ENCODE results near the gene PTPRG. TPM values are rescaled to one million over a fixed set of nuclear protein-coding genes. Genes with fewer than 3 reads are reported as not detected.

Gene PTPRG
- total and polyA plus RNA-seq, 2 of the 13 experiments (the other 11 are each of a cell fraction or from before 2014, with no cell fraction given) = 8.0 to 25.3 TPM

- H3K4me2 ChIP-seq (ENCODE audit: low read depth, low read length) = no peak overlapping the region
- no peak overlapping the region for H3K4me3 ChIP-seq (replicated peaks in 1 of 3; ENCODE audit: insufficient read depth in 1 of 3, low read depth in 2 of 3, low read length in 3 of 3)
- BruUV-seq (replicated peaks) = no TSS peak
- in situ Hi-C loops (cut with HindIII; ENCODE audit: extremely low pct_ligation_motif_present, low pct_unique_long_range_greater_than_20kb) (no loop called here), intact Hi-C loops (cut with micrococcal nuclease; ENCODE audit: unreplicated experiment) (no loop called here)
- no peaks in the 10 kb centered on the region for H3K79me2 ChIP-seq (ENCODE audit: insufficient read depth, low read length)
- H3K36me3 ChIP-seq (replicated peaks in 1 of 2; ENCODE audit: control insufficient read depth in 1 of 2, insufficient read depth in 2 of 2, low read length in 2 of 2) = peaks cover 1% of the 10 kb centered on the region in 2 experiments; a peak in 3 of 5 replicates
- 100% methylated on average over 2 of the region's 2 CpGs for WGBS (ENCODE audit: low lambda C conversion rate)
- ATAC-seq (no peak), DNase-seq (ENCODE audit: low spot score) (no peak), FAIRE-seq (no peak)
- CTCF ChIA-PET (ENCODE audit: low intra/inter-chr PET ratio, low total read pairs) = no interaction called here
- POLR2A ChIA-PET = no interaction called here
- no peaks in the 10 kb centered on the region for H3K4me1 ChIP-seq (ENCODE audit: insufficient read depth, low read length)
- no peak overlapping the region for H2AFZ ChIP-seq (ENCODE audit: low read length)
- no peak overlapping the region for H3K9ac ChIP-seq (ENCODE audit: insufficient read depth, low read depth, low read length)
- no peaks in the 10 kb centered on the region for H3K27me3 ChIP-seq (ENCODE audit: control insufficient read depth in 1 of 2, insufficient read depth in 2 of 2, low read length in 2 of 2)
- H3K27ac ChIP-seq (ENCODE audit: extremely low read length, insufficient read depth, low read length) = no peak overlapping the region
- H4K20me1 ChIP-seq (ENCODE audit: insufficient read depth, low read length) = no peaks in the 10 kb centered on the region
- TF ChIP-seq ZNF138 (CRISPR knock-in tag; IDR thresholded peaks at IDR 0.05; ENCODE audit: low read depth) = no peak
- no peak for TF ChIP-seq ZNF230 (CRISPR knock-in tag; IDR thresholded peaks at IDR 0.05)
- H3K9me3 ChIP-seq (ENCODE audit: low read length) = no peaks in the 10 kb centered on the region
Measured at GRCh38 chr3:62249855-62250543, 688.6 kb downstream of the PTPRG start.

DNA sequence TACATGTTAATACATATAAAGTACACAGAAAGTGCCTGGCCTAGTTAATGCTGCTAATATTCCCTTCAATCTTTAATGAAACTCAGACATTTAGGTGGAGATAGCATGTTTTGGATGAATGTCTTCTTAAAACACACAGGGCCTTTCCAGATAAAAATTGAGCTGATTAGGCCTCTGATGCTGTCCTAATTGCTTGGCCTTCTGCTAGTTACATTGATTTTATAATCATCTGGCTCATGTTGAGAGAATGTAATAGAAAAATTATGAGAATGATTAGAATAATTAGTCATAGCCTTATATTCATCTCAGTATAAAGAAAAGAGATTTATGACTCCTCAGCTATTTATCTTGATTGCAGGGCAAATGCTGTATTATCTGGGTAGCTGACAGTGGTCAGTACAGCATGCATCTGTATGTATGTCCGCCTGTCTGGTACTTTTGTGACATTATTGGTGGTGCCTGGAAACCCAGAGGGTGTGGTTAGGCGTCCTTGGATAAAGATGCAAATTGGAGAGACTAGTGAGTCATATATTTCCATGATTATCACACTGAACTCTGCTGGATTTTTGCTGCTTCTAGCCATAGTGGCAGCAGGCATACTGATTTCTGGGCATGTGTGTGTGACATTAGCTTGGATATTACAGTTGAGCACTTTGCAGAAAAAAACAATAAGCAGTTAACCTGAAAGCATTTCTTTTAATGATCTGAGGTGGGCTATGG is 691.2 kb downstream of the PTPRG start:
- intact Hi-C loops (cut with micrococcal nuclease; ENCODE audit: unreplicated experiment) = no loop called here
- H3K4me1 ChIP-seq (ENCODE audit: insufficient read depth, low read length) = no peaks in the 10 kb centered on the region
- H3K4me2 ChIP-seq (ENCODE audit: low read depth, low read length) = no peak overlapping the region
- ATAC-seq (no peak), DNase-seq (ENCODE audit: low spot score) (no peak), FAIRE-seq (no peak)
- no peaks in the 10 kb centered on the region for H3K9me3 ChIP-seq (ENCODE audit: low read length)
- no peaks in the 10 kb centered on the region for H3K27me3 ChIP-seq (ENCODE audit: control insufficient read depth in 1 of 2, insufficient read depth in 2 of 2, low read length in 2 of 2)
- ChIA-PET CTCF (ENCODE audit: low intra/inter-chr PET ratio, low total read pairs) (no interaction called here), POLR2A (no interaction called here)
- no peak overlapping the region for H3K27ac ChIP-seq (ENCODE audit: extremely low read length, insufficient read depth, low read length)
- H2AFZ ChIP-seq (ENCODE audit: low read length) = no peak overlapping the region
- peaks cover 0 to 5% of the 10 kb centered on the region in 2 experiments; a peak in 1 of 5 replicates for H3K36me3 ChIP-seq (replicated peaks in 1 of 2; ENCODE audit: control insufficient read depth in 1 of 2, insufficient read depth in 2 of 2, low read length in 2 of 2)
- no peak overlapping the region for H3K4me3 ChIP-seq (replicated peaks in 1 of 3; ENCODE audit: insufficient read depth in 1 of 3, low read depth in 2 of 3, low read length in 3 of 3)
- no peaks in the 10 kb centered on the region for H4K20me1 ChIP-seq (ENCODE audit: insufficient read depth, low read length)
- no TSS peak for BruUV-seq (replicated peaks)
- no peak overlapping the region for H3K9ac ChIP-seq (ENCODE audit: insufficient read depth, low read depth, low read length)
- TF ChIP-seq PAX8 (CRISPR knock-in tag; IDR thresholded peaks at IDR 0.05; ENCODE audit: borderline replicate concordance) = no peak
- no peak for TF ChIP-seq CBFB (CRISPR knock-in tag; IDR thresholded peaks at IDR 0.05)
- no peak for TF ChIP-seq ZNF44 (CRISPR knock-in tag; IDR thresholded peaks at IDR 0.05)
- TF ChIP-seq ELF1 (CRISPR knock-in tag; IDR thresholded peaks at IDR 0.05) = no peak
- no peak for TF ChIP-seq FOSL1 (CRISPR knock-in tag; IDR thresholded peaks at IDR 0.05; ENCODE audit: borderline replicate concordance)
- TF ChIP-seq JUND (CRISPR knock-in tag; IDR thresholded peaks at IDR 0.05) = no peak
- TF ChIP-seq ZNF83 (CRISPR knock-in tag; IDR thresholded peaks at IDR 0.05; ENCODE audit: borderline replicate concordance) = no peak
- no peak for TF ChIP-seq ZSCAN31 (CRISPR knock-in tag; IDR thresholded peaks at IDR 0.05; ENCODE audit: low read depth)
- TF ChIP-seq NCOR1 (IDR thresholded peaks at IDR 0.05; ENCODE audit: borderline replicate concordance, low read length) = no peak
- TF ChIP-seq ZNF841 (CRISPR knock-in tag; IDR thresholded peaks at IDR 0.05; ENCODE audit: borderline replicate concordance) = no peak
- TF ChIP-seq JUN (CRISPR knock-in tag; IDR thresholded peaks at IDR 0.05) = no peak
- TF ChIP-seq, protein P1, sequence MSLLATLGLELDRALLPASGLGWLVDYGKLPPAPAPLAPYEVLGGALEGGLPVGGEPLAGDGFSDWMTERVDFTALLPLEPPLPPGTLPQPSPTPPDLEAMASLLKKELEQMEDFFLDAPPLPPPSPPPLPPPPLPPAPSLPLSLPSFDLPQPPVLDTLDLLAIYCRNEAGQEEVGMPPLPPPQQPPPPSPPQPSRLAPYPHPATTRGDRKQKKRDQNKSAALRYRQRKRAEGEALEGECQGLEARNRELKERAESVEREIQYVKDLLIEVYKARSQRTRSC (CRISPR knock-in tag; IDR thresholded peaks at IDR 0.05; ENCODE audit: low read depth) = no peak
- no peak for TF ChIP-seq ZNF546 (CRISPR knock-in tag; conservative IDR thresholded peaks at IDR 0.05)
- no peak for TF ChIP-seq BCL6 (CRISPR knock-in tag; IDR thresholded peaks at IDR 0.05)
- no peak for TF ChIP-seq TBX3 (IDR thresholded peaks at IDR 0.05; ENCODE audit: borderline replicate concordance)
- no peak for TF ChIP-seq MAFF (IDR thresholded peaks at IDR 0.05; ENCODE audit: low read depth, low read length)
- WGBS (ENCODE audit: low lambda C conversion rate) = 94% methylated on average over 2 of the region's 2 CpGs
- in situ Hi-C loops (cut with HindIII; ENCODE audit: extremely low pct_ligation_motif_present, low pct_unique_long_range_greater_than_20kb) = no loop called here
- H3K79me2 ChIP-seq (ENCODE audit: insufficient read depth, low read length) = no peaks in the 10 kb centered on the region

Data from HepG2 (cell line).